ENCODE data around the gene THAP12.

- TF ChIP-seq CTCF (IDR thresholded peaks at IDR 0.05), result no peak
- no peak for TF ChIP-seq POLR2A (IDR thresholded peaks at IDR 0.05)
Measured at GRCh38 chr11:76410851-76411357, 30.0 kb upstream of the THAP12 start.
